SH-SY5Y (cell line): ENCODE measurements around the gene DOK6.

ENCODE experiments used
- GATA2 ChIP-seq: IDR thresholded peaks from 2 replicates; pipeline ENCODE4 v1.6.1; 2011; ENCODE audit warnings: mild to moderate bottlenecking, low read depth, low read length
- GATA3 ChIP-seq: IDR thresholded peaks from 2 replicates; pipeline ENCODE4 v1.6.1; 2011; ENCODE audit warnings: low read depth, mild to moderate bottlenecking, low read length, moderate library complexity

- TF ChIP-seq GATA3 (no peak), GATA2 (no peak)
Observed at GRCh38 chr18:69680123-69680522, 279.4 kb downstream of the DOK6 start.
